GM21576 (cell line): ENCODE measurements around the gene SAFB2.

Experiments
- ATAC-seq: cut with Tn5 transposase; IDR thresholded peaks from one replicate; pipeline ENCODE4 v1.9.1; 2021; ENCODE audit warnings: mild to moderate bottlenecking, moderate library complexity; ENCODE audit not compliant: unreplicated experiment

Gene SAFB2

DNA sequence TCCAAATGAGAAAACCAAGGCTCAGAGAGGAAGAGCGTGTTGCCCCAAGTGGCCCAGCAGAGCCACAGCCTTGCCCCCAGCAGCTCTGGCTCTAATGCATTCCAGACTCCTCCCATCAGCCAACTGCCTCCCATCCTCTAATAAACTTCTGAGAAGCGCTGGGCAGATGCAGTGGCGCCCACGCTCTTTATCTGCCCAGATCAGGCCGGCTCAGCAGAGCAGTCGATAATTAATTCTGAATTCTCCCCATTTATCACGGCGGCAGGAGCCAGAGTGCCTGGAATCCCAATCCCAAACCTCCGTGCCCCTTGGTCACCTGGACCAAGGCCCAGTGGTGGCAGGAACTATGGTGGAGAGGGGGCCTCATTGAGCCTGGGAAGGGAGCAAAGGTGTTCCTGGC is 68.7 kb downstream of the SAFB2 start:
- no peak for ATAC-seq

DNA sequence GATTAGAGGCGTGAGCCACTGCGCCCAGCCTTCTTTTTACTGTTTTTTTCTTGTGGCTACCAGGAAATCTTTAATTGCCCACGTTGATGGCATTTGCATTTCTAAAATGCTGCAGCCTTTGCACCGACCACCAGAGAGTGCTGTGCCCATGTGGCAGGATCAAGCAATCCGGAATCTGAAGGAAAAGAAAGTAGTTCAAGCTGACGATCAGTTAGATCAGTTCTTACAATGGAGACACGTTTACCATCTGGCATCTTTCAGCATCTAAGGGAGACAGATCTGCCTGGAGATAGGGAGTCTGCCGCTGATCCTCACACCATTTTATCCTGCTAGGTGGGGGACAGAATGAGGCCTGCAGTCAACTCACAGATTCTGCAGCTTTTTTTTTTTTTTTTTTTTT is 74.7 kb downstream of the SAFB2 start:
- ATAC-seq: no peak

DNA sequence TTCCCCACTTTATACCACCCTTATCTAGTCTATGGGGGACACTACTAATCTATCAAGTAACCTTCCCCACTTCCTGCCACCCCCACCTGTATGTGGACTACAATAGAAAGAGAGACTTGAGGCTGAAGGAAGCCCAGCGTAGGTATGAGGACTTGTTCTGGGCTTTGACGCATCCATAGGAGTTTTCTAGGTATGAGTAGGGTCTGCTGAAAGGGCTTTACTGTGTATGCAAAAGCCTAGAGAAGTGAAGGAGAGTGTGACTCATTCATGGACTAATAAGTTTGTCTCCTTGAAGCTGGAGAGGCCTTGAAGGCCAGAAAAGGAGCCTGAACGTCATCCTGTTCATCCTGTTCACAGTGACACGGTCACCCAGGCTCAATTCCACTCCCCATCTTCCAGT is 76.6 kb downstream of the SAFB2 start:
- ATAC-seq: no peak

DNA sequence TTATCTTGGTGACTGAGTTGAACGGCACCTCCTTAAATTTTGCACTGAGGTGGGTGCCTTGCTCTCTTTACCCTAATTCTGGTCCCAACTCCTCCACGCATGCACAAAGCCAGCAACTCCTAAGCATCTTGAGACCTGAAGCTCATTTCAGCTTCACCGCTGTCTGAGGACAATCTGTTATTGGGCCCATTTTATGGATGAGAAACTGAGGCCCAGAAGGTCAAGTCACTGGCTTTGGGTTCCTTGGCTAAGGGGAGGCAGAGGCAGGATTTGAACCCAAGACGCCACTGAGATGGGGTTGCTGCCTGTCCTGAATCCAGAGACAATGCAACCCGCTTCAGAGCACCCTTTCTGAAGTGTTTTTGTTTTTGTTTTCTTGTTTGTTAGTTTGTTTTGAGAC is 77.5 kb downstream of the SAFB2 start:
- no peak for ATAC-seq

DNA sequence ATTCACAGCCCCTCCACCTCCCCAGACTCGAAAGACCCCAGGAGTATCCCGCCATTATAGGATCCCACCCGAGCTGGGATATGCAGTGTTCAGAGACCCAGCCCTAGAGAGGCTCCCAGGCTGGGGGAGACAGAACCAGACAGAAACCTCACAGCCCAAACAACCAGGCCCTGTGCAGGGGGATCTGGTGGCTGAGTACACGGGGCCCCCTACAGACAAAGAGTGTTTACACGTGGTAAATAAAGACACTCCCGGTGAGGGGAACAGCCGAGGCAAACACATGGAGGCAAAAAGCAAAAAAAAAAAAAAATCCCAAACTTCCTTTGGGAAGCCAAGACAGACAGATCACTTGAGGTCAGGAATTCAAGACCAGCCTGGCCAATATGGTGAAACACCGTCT is 79.9 kb downstream of the SAFB2 start:
- ATAC-seq: no peak

DNA sequence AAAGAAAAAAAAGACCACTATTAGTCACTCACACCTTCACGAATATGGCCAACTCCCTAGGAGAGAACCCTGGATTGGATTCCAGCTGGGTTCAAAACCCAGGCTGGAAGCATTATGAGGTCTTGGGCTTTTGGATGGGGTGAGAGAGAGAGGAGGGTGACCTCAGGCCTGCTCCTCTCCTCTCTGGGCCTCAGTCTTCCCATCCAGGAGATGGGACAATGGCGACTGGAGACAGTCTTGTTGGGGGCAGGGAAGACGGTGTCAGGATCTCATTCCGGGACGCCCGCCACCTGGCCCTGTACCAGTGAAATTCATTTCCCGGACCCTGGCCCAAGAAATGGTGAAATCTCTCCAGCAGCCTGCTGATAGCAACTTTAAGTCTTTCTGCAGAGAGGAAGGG is 81.1 kb downstream of the SAFB2 start:
- ATAC-seq: no peak

DNA sequence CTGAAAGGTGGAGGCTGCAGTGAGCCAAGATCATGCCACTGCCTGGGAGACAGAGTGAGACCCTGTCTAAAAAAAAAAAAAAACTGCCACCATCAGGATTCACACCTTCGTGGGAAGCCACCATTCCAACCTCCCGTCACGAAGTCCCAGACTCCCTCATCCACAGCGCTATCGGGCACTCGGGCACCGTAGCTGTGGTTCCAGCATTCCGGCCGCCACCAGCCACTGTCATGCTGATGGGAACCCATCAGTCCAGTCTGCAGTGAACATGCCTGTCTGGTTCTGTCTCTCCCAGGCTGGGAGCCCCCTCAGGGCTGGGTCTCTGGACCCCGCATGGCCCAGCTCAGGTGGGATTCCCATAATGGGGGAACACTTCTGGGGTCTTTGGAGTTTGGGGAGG is 82.4 kb downstream of the SAFB2 start:
- no peak for ATAC-seq

DNA sequence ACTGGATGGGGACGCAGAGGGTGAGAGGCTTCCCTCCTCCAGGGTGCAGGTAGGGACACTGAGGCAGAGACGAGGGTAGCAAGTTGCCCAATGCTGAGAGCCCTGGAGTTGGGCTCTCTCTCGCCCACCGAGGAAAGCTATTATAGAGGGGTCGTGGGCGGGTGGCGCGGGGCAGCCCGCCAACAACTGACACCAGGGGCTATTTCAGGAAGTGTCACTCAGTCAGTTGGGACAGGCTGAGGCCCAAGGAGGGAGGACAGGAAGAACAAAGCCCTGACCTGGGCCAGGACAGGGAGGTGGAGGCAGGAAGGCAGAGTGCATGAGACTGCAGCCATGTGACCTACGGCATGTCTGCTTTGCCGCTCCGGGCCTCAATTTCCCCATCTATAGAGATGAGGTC is 84.7 kb downstream of the SAFB2 start:
- no peak for ATAC-seq
